ENCODE results near the gene COPZ1. TPM values are rescaled to one million over a fixed set of nuclear protein-coding genes. Genes with fewer than 3 reads are reported as not detected.
A peak's percentile ranks its signal among the peaks of the same experiment; 100 is the strongest.

The COPZ1 gene
- total and polyA plus RNA-seq, 9 of the 15 experiments (the other 6 are each of a cell fraction or from before 2014, with no cell fraction given), result 137 to 487 (median 233) TPM

GRCh38 chr12:54352022-54352531, 27.1 kb downstream of the COPZ1 start (continued):
- TF ChIP-seq NKRF (IDR thresholded peaks at IDR 0.05; ENCODE audit: borderline replicate concordance) (no peak), MECOM (CRISPR knock-in tag; IDR thresholded peaks at IDR 0.05) (0 out of 2 replicates have a peak, but pooled peaks have one; percentile 11), KDM4B (IDR thresholded peaks at IDR 0.05; ENCODE audit: borderline replicate concordance in 2 of 2, low read depth in 1 of 2) (no peak), CEBPB (tag; IDR thresholded peaks at IDR 0.05) (no peak), MIER1 (IDR thresholded peaks at IDR 0.05; ENCODE audit: low read depth) (no peak), ZNF143 (CRISPR knock-in tag; IDR thresholded peaks at IDR 0.05) (no peak), SIN3B (IDR thresholded peaks at IDR 0.05; ENCODE audit: low read depth) (no peak), SMARCE1 (IDR thresholded peaks at IDR 0.05) (peak; percentile 59; the same call in 1 of the 2 replicates), CBFA2T2 (conservative IDR thresholded peaks at IDR 0.05) (peak; percentile 73), ZNF263 (CRISPR knock-in tag; IDR thresholded peaks at IDR 0.05; ENCODE audit: borderline replicate concordance) (no peak), ZNF217 (CRISPR knock-in tag; IDR thresholded peaks at IDR 0.05) (no peak), ZSCAN29 (IDR thresholded peaks at IDR 0.05) (peak; percentile 31; the same call in 1 of the 2 replicates), PTBP1 (IDR thresholded peaks at IDR 0.05; ENCODE audit: low read depth, low read length) (no peak), ESRRA (IDR thresholded peaks at IDR 0.05; ENCODE audit: borderline replicate concordance, low read depth) (0 out of 2 replicates have a peak, but pooled peaks have one; percentile 13), ZNF584 (CRISPR knock-in tag; IDR thresholded peaks at IDR 0.05; ENCODE audit: low read depth) (no peak), RAD51 (IDR thresholded peaks at IDR 0.05; ENCODE audit: borderline replicate concordance, low read depth) (no peak), ZNF407 (IDR thresholded peaks at IDR 0.05; ENCODE audit: low read depth) (no peak), HNRNPUL1 (IDR thresholded peaks at IDR 0.05; ENCODE audit: low read length) (no peak), ARID3B (CRISPR knock-in tag; IDR thresholded peaks at IDR 0.05; ENCODE audit: borderline replicate concordance) (no peak)
